ENCODE measurements around the gene MYCBPAP.
A peak's percentile ranks its signal among the peaks of the same experiment; 100 is the strongest.
"Not testable (repeated sequence)": the region's sequence is repeated elsewhere in the genome, so short reads cannot be mapped to it uniquely, and the experiment has no call there.

MYCBPAP gene

GRCh38 chr17:50471009-50471905 is 37.0 kb upstream of the MYCBPAP start:
- DNase-seq: no peak

DNA sequence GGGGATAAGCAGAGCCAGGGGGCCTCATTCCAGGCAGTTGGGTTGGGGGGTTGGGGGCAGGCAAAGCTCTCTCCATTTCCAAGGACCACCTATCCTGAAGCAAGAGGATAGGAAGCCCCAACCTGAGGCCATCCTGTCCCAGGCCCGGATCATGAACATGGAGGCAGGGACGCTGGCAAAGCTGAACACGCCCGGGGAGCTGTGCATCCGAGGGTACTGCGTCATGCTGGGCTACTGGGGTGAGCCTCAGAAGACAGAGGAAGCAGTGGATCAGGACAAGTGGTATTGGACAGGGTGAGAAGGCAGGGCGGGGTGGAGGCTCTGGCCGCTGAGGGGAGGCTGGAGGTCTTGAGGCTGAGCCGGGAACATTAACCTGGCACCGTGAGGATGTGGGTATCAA is 36.0 kb upstream of the MYCBPAP start:
- no peak for DNase-seq

GRCh38 chr17:50472761-50473161 is 35.5 kb upstream of the MYCBPAP start:
- peak; percentile 19 for DNase-seq

DNA sequence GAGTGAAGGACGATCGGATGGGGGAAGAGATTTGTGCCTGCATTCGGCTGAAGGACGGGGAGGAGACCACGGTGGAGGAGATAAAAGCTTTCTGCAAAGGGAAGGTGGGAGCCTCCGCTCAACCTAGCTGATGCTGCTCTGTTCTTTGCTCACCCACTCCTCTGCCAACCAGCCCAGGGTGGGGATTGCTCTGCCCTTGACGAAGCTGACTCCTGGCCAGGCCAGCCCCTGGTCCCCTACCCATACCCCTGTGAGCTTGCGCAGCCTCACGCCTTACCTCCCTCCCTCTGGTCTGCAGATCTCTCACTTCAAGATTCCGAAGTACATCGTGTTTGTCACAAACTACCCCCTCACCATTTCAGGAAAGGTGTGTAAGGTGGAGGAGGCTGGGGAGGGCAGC is 34.3 kb upstream of the MYCBPAP start:
- DNase-seq: no peak

- no peak for DNase-seq
Observed at GRCh38 chr17:50474523-50474922, 33.7 kb upstream of the MYCBPAP start.

GRCh38 chr17:50475362-50475761 is 32.9 kb upstream of the MYCBPAP start:
- DNase-seq: no peak

GRCh38 chr17:50475775-50476544 is 32.3 kb upstream of the MYCBPAP start:
- DNase-seq: not testable (repeated sequence)

- no peak for DNase-seq
Observed at GRCh38 chr17:50476545-50477315, 31.5 kb upstream of the MYCBPAP start.

DNA sequence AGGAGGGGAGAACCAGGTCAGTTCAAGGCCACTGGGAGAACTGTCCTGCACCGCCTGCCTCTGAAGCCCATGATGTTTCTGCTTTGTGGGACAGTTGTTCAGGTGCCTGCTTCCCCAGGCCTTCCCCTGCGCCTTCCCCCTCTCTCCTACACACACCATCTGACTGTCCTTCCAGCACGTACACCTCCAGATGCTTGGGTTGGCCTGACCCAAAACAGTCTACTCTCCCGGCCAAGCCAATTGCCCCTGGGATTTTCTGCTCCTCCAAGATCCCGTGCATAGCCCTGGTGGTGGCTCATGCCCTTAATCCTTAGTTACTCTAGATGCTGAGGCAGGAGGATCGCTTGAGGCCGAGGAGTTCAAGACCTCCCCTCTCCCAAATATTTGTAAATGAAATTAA is 30.3 kb upstream of the MYCBPAP start:
- no peak for DNase-seq

DNA sequence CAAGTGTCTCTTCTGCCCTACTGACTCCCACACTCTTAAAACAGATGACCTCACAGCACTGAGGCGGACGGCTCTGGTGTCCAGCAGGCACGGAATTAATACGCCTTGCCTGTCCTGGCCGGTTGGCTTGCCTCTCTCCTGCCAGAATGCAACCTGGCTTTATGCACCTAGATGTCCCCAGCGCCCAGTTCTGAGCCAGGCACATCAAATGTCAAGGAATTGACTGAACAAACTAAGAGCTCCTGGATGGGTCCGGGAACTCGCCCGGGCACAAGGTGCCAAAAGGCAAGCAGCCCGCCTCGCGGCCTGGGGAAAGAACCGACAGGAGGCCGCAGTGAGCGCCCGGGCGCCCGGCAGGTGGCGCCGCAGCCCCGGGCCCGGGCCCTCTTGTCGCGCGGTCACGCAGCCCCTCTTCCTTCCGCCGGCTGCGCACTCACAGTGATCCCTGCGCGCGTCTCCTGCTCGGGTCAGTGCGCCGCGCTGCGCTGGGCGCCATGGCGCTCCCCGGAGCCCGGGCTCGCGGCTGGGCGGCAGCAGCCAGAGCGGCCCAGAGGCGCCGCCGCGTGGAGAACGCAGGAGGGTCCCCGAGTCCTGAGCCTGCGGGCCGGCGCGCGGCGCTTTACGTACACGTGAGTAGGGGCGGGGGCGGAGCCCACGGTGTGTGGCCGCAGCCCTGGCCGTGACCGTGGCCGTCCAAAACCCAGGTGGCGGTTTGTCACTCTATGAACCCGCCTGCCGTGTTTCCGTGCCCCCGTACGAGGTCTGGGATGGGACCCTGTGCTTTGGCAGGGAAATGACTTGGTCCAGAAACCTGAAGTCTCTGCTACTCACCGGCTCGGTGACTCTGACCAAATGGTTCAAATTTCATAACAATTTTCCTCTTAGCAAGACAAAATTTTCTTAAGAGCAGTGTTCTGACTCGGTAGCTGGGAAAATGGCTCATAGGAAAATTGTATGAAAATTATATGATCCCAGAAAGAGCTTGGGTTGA is 29.6 kb upstream of the MYCBPAP start, which contains the start of gene RSAD1:
RSAD1 (plus strand) TSS at position 470 of the 991 bp plus-strand sequence; CDS start at position 495, 25 bp downstream.
- DNase-seq: peak; percentile 89

DNA sequence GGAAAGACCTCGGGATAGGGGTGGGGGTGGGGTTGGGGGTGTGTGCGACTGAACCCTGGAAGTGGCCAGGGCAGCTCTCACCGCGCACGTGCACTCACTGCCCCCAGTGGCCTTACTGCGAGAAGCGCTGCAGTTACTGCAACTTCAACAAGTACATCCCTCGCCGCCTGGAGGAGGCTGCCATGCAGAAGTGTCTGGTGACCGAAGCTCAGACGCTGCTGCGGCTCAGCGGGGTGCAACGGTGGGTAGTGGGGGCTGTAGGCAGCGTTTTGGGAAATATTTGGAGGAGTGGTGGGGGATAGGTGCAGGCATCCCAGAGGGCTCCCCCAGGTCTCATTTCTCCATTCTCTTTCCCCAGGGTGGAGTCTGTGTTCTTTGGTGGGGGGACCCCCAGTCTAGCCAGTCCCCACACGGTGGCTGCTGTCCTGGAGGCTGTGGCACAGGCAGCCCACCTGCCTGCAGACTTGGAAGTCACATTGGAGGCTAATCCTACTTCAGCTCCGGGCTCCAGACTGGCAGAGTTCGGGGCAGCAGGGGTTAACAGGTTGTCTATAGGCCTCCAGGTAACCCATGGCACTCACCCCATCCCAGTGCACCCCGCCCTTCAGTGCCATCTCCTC is 28.6 kb upstream of the MYCBPAP start:
- DNase-seq: peak; percentile 77

DNA sequence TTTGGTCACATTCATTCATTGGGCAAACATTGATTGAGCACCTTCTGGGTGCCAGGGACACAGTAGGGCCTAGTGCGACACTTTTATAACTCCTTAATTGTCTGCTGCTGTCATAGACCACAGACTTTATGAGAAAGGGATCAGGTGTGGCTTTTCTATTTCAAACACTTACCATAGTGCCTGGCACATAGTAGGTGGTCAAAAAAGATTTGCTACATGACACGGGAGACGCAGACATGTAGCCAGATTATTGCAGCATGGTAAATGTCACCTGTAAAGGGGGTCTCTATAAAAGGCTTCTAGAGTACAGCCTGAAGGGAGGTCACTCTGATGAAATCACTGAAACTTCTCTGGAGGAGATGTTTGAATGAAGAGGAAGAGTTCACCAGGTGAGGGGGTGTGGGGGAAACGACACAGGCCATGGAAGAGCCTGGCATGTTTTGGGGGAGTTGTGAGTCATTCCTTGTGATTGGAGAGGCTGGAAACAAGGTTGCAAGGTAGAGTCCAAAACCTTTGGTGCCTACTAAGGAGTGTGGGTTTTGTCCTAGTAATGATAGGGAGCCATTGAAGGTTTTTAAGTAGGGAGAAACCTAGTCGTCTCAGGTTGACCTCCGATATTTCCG is 28.0 kb upstream of the MYCBPAP start:
- DNase-seq: no peak

DNA sequence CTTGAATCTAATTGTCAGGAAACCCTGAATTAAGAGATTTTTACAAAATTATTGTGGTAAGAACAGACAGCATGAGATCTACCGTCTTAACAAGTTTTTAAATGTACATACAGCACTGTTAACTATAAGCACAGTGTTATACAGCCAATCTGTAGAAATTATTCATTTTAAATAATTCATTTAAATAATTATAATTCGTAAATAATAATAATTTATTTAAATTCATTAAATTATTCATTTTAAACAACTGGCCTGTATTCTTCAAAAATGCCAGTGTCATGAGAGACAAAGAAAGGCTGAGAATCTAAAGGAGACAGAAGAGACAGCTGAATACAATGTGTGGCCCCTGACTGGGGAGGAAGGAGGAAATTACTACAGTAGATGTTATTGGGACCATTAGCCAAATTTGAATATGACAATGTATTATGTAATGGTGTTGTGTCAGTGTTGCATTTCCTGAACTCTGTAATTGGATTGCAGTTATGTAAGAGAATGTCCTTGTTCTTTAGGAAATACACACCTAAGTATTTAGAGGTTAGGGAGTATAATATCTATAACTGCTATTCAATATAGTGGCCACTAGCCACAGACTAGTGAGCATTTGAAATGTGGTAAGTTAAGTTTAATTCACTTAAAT is 27.3 kb upstream of the MYCBPAP start:
- DNase-seq: no peak

DNA sequence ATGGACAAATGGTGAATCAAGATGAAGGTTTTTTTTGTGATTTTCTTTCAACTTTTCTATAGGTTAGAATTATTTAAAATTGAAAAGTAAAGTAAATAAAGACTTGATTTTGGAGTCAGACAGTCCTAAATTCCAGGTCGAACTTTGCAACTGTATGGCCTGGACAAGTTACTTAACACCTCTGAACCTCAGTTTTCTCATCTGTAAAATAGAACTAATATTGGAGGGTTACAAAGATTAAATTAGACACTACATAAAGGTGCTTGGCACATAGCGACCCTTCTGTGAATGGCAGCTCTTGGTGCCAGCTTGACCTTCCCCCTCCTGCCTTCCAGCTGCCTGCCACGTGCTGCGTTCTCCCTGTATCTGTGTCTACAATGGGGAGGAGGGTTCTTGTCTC is 26.6 kb upstream of the MYCBPAP start:
- no peak for DNase-seq

DNA sequence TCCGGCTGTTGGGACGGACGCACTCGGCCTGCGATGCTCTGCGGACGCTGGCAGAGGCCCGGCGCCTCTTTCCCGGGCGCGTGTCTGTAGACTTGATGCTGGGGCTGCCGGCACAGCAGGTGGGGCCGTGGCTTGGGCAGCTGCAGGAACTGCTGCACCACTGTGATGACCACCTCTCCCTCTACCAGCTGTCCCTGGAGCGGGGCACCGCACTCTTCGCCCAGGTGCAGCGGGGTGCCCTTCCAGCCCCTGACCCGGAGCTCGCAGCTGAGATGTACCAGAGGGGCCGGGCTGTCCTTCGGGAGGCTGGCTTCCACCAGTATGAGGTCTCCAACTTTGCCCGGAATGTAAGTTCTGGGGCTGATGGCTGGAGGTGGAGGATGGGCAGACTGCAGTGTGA is 26.1 kb upstream of the MYCBPAP start:
- no peak for DNase-seq

- peak; percentile 52 for DNase-seq
Observed at GRCh38 chr17:50482516-50482915, 25.7 kb upstream of the MYCBPAP start.

DNA sequence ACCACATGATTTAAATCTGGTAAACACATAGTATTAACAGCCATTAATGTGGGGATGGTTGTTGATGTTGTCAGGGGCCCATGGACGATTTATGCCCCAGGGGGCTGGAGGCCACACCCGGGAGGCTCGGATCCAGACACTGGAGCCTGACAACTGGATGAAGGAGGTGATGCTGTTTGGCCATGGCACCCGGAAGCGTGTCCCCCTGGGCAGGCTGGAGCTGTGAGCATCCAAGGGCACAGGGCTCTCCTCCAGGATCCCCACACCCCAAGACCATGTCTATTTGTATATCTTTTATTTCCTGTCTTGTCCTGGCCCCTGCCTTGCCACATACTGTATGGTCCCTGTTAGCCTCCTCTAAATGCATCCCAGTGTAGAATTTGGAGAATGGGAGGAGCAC is 25.0 kb upstream of the MYCBPAP start:
- DNase-seq: no peak

- no peak for DNase-seq
Observed at GRCh38 chr17:50484386-50485155, 23.7 kb upstream of the MYCBPAP start.

Measured in NCI-H1436 (cell line).